Gastroesophageal sphincter (tissue), 4 donors: ENCODE results near the gene C19orf38. TPM values are rescaled to one million over a fixed set of nuclear protein-coding genes. Genes with fewer than 3 reads are reported as not detected.

Source experiments
- ATAC-seq: fragments of 150-250 bp; one replicate; pipeline ENCODE4 v1.9.1; 2016; ENCODE audit warnings: mild to moderate bottlenecking, moderate library complexity
- H3K27ac ChIP-seq, 4 donors: fragments of 200-600 bp; sonication (generic) in 3 of 4; 1 replicate in 3 of 4; 2 replicates in 1 of 4; pipeline ENCODE4 v1.5.1; 2016 to 2019
- H3K27me3 ChIP-seq: fragments of 200-600 bp; sonication (generic); one replicate; pipeline ENCODE4 v1.5.1; 2019
- H3K36me3 ChIP-seq, 2 donors: fragments of 200-600 bp; sonication (generic); one replicate each; pipeline ENCODE4 v1.5.1; 2019; ENCODE audit warnings: control low read depth in 1 of 2
- H3K4me1 ChIP-seq, 3 donors: fragments of 200-600 bp; sonication (generic); 1 replicate in 2 of 3; 2 replicates in 1 of 3; pipeline ENCODE4 v1.5.1; 2016 to 2019; ENCODE audit warnings: control low read depth in 2 of 3
- H3K4me3 ChIP-seq, 2 donors: fragments of 200-600 bp; sonication (generic); one replicate each; pipeline ENCODE4 v1.5.1; 2019; ENCODE audit warnings: mild to moderate bottlenecking in 1 of 2, moderate library complexity in 1 of 2
- H3K9me3 ChIP-seq, 3 donors: fragments of 200-600 bp; sonication (generic); one replicate each; pipeline ENCODE4 v1.5.1; 2017 to 2019; ENCODE audit warnings: control low read depth in 2 of 3
- EP300 ChIP-seq: sonication (generic); formaldehyde crosslinking; IDR thresholded peaks from one replicate; pipeline ENCODE4 v1.6.1; 2017; ENCODE audit warnings: antibody characterized with exemption, mild to moderate bottlenecking
- POLR2A ChIP-seq, 2 donors: fragments of 450-650 bp; IDR thresholded peaks; one replicate each; pipeline ENCODE4 v1.6.1; 2017; ENCODE audit warnings: antibody characterized with exemption in 2 of 2, mild to moderate bottlenecking in 2 of 2, moderate library complexity in 1 of 2
- POLR2AphosphoS5 ChIP-seq: sonication (generic); formaldehyde crosslinking; IDR thresholded peaks from one replicate; pipeline ENCODE4 v1.6.1; 2017; ENCODE audit warnings: antibody characterized with exemption
- WGBS, 2 donors: methylation state at CpG; one replicate each; pipeline ENCODE4 v1.1.5; 2018; ENCODE audit warnings: low coverage in 1 of 2; 5-methylcytosine and 5-hydroxymethylcytosine counted together
- total RNA-seq, 4 donors: library from RNA; depleted of rRNA; stranded (reverse); fragments of >200 nt; gene quantifications; one replicate each; pipeline ENCODE4 v1.1.0, GENCODE V29; 2016
- TF ChIP-seq, protein P1 (sequence below), 4 experiments: fragments of 200-600 bp in 2 of 4; fragments of 450-650 bp in 2 of 4; sonication (generic) in 1 of 4; IDR thresholded peaks; one replicate each; pipeline ENCODE4 v1.5.1; 2017 to 2019; ENCODE audit warnings: antibody characterized with exemption in 4 of 4, mild to moderate bottlenecking in 2 of 4, moderate library complexity in 2 of 4

C19orf38 gene
- total RNA-seq, 4 donors from 2014 or later, result 0.89 to 3.1 (median 2.1) TPM; not detected in 1

- Histone ChIP-seq H3K27me3 (no peaks in the 10 kb centered on the region), H3K4me3 (peak overlapping the region in 1 of 2 donors; percentile 39), H3K27ac (peak overlapping the region in 2 of 4 donors; percentile 53 to 71), H3K4me1 (peaks cover 0 to 17% (median 0%) of the 10 kb centered on the region in 3 donors), H3K36me3 (peaks cover 0 to 94% of the 10 kb centered on the region in 2 donors), H3K9me3 (no peaks in the 10 kb centered on the region)
- no peak for TF ChIP-seq POLR2A (IDR thresholded peaks at IDR 0.05)
- no peak for TF ChIP-seq POLR2AphosphoS5
- TF ChIP-seq, protein P1, sequence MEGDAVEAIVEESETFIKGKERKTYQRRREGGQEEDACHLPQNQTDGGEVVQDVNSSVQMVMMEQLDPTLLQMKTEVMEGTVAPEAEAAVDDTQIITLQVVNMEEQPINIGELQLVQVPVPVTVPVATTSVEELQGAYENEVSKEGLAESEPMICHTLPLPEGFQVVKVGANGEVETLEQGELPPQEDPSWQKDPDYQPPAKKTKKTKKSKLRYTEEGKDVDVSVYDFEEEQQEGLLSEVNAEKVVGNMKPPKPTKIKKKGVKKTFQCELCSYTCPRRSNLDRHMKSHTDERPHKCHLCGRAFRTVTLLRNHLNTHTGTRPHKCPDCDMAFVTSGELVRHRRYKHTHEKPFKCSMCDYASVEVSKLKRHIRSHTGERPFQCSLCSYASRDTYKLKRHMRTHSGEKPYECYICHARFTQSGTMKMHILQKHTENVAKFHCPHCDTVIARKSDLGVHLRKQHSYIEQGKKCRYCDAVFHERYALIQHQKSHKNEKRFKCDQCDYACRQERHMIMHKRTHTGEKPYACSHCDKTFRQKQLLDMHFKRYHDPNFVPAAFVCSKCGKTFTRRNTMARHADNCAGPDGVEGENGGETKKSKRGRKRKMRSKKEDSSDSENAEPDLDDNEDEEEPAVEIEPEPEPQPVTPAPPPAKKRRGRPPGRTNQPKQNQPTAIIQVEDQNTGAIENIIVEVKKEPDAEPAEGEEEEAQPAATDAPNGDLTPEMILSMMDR (IDR thresholded peaks at IDR 0.05), result no peak
- no peak for TF ChIP-seq EP300
- 80 to 87% methylated on average over 1 to 7 of the region's 21 CpGs for WGBS, 2 donors
- no peak for ATAC-seq
These were observed 32.1 kb upstream of the C19orf38 start for GRCh38 chr19:10815969-10816644.

GRCh38 chr19:10816691-10817090 lies 31.5 kb upstream of the C19orf38 start:
- Histone ChIP-seq H3K27ac (peak overlapping the region in 3 of 4 donors; percentile 53 to 71 (median 66)), H3K36me3 (peaks cover 0 to 94% of the 10 kb centered on the region in 2 donors), H3K9me3 (no peaks in the 10 kb centered on the region), H3K4me3 (peak overlapping the region in 1 of 2 donors; percentile 39), H3K27me3 (no peaks in the 10 kb centered on the region), H3K4me1 (peaks cover 0 to 17% (median 0%) of the 10 kb centered on the region in 3 donors)
- no CpG with 5 or more reads among the region's 11 CpGs for WGBS, 2 donors
- no peak for ATAC-seq
- no peak for TF ChIP-seq POLR2AphosphoS5
- TF ChIP-seq, protein P1 (IDR thresholded peaks at IDR 0.05), result no peak
- no peak for TF ChIP-seq EP300
- no peak for TF ChIP-seq POLR2A (IDR thresholded peaks at IDR 0.05)

- Histone ChIP-seq H3K9me3 (no peaks in the 10 kb centered on the region), H3K4me3 (peak overlapping the region in 1 of 2 donors; percentile 39), H3K27me3 (no peaks in the 10 kb centered on the region), H3K4me1 (peaks cover 0 to 17% (median 0%) of the 10 kb centered on the region in 3 donors), H3K27ac (peak overlapping the region; percentile 2 to 71 (median 60)), H3K36me3 (peaks cover 0 to 94% of the 10 kb centered on the region in 2 donors)
- ATAC-seq, result peak; percentile 68
- TF ChIP-seq, protein P1 (IDR thresholded peaks at IDR 0.05), result no peak
- TF ChIP-seq POLR2AphosphoS5, result peak; percentile 51
- 90% methylated on average over 3 of the region's 42 CpGs; no CpG with 5 or more reads in 1 of the 2 donors for WGBS, 2 donors
These were observed 30.8 kb upstream of the C19orf38 start for GRCh38 chr19:10817291-10818038.

- peaks cover 0 to 12% (median 0%) of the 10 kb centered on the region in 3 donors for H3K4me1 ChIP-seq
- 70% methylated on average over 3 of the region's 19 CpGs; no CpG with 5 or more reads in 1 of the 2 donors for WGBS, 2 donors
- TF ChIP-seq, protein P1 (IDR thresholded peaks at IDR 0.05), result no peak
- TF ChIP-seq POLR2AphosphoS5, result no peak
- no peak for TF ChIP-seq POLR2A (IDR thresholded peaks at IDR 0.05)
- no peak for TF ChIP-seq EP300
- peak overlapping the region in 3 of 4 donors; percentile 53 to 71 (median 66) for H3K27ac ChIP-seq
- H3K27me3 ChIP-seq, result no peaks in the 10 kb centered on the region
- H3K36me3 ChIP-seq, result peaks cover 0 to 94% of the 10 kb centered on the region in 2 donors
- H3K4me3 ChIP-seq, result peak overlapping the region in 1 of 2 donors; percentile 39
- no peak for ATAC-seq
- H3K9me3 ChIP-seq, result no peaks in the 10 kb centered on the region
These were observed 29.7 kb upstream of the C19orf38 start for GRCh38 chr19:10818301-10819123.
